ENCODE data around the gene ADAM19. TPM values are rescaled to one million over a fixed set of nuclear protein-coding genes. Genes with fewer than 3 reads are reported as not detected.

Gene ADAM19
- total and polyA plus RNA-seq, 2 experiments from 2014 or later, result 9.1 to 13.2 TPM

DNA sequence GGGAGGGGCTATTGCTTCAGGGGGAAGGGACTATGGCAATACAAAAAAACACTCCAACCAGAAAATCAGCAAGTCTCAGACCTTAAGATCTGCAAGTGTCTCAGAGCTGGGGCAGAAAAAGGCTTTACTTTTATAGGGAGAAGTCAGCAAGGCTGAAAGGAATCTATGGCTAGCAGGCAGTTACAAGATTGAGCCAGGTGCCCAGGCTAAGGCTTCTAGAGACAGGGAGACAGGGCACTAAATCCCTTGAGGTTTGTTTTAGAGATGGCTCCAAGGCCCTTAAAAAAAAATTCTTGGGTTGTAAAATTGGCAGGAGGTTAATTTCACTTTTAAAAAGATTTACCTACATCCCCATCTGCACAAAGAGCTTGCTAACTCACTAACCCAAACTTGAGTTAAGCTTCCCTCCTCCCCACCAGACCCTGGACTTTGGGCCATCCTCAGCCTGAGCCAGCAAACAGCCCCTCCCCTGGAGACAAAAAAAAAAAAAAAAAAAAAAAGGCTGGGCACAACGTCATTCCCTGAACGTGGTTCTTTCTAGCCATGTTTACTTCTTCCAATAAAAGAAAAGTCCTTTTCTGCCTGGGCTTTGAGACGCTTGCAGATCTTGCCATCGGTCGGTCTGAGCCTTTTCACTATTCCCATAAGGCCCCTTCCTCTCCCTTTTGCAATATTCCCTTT, 97.6 kb downstream of the ADAM19 start:
- Histone ChIP-seq H4K20me1 (replicated peaks; ENCODE audit: insufficient read depth) (no peaks in the 10 kb centered on the region), H3K27ac (ENCODE audit: low read depth) (no peak overlapping the region), H3K4me2 (no peak overlapping the region), H3K36me3 (ENCODE audit: insufficient read depth) (no peaks in the 10 kb centered on the region), H3K4me1 (ENCODE audit: insufficient read depth) (peaks cover 9% of the 10 kb centered on the region), H3K9me2 (ENCODE audit: insufficient read depth) (no peaks in the 10 kb centered on the region), H3K27me3 (ENCODE audit: insufficient read depth) (no peaks in the 10 kb centered on the region), H3K79me2 (replicated peaks; ENCODE audit: insufficient read depth) (no peaks in the 10 kb centered on the region), H3F3A (replicated peaks; ENCODE audit: low read depth) (no peaks in the 10 kb centered on the region), H3K4me3 (no peak overlapping the region), H2AFZ (no peak overlapping the region)
- Mint-ChIP-seq H3K4me3 (no peak overlapping the region), H3K27ac (no peak overlapping the region), H3K9me3 (no peaks in the 10 kb centered on the region), H3K36me3 (ENCODE audit: low read depth) (peaks cover 4% of the 10 kb centered on the region), H3K4me1 (peaks cover 20% of the 10 kb centered on the region), H3K27me3 (ENCODE audit: insufficient read depth, low read depth, poor library complexity) (no peaks in the 10 kb centered on the region)
- DNase-seq (ENCODE audit: low spot score) (no peak), ATAC-seq (no peak)
- TF ChIP-seq, protein P1, sequence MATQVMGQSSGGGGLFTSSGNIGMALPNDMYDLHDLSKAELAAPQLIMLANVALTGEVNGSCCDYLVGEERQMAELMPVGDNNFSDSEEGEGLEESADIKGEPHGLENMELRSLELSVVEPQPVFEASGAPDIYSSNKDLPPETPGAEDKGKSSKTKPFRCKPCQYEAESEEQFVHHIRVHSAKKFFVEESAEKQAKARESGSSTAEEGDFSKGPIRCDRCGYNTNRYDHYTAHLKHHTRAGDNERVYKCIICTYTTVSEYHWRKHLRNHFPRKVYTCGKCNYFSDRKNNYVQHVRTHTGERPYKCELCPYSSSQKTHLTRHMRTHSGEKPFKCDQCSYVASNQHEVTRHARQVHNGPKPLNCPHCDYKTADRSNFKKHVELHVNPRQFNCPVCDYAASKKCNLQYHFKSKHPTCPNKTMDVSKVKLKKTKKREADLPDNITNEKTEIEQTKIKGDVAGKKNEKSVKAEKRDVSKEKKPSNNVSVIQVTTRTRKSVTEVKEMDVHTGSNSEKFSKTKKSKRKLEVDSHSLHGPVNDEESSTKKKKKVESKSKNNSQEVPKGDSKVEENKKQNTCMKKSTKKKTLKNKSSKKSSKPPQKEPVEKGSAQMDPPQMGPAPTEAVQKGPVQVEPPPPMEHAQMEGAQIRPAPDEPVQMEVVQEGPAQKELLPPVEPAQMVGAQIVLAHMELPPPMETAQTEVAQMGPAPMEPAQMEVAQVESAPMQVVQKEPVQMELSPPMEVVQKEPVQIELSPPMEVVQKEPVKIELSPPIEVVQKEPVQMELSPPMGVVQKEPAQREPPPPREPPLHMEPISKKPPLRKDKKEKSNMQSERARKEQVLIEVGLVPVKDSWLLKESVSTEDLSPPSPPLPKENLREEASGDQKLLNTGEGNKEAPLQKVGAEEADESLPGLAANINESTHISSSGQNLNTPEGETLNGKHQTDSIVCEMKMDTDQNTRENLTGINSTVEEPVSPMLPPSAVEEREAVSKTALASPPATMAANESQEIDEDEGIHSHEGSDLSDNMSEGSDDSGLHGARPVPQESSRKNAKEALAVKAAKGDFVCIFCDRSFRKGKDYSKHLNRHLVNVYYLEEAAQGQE (IDR thresholded peaks at IDR 0.05; ENCODE audit: unreplicated experiment), result no peak
- TF ChIP-seq EZH2phosphoT487 (IDR thresholded peaks at IDR 0.05; ENCODE audit: unreplicated experiment), result no peak
- no peak for TF ChIP-seq STAT1 (IDR thresholded peaks at IDR 0.05; ENCODE audit: unreplicated experiment)
- TF ChIP-seq POLR2AphosphoS5 (IDR thresholded peaks at IDR 0.05; ENCODE audit: low read depth), result no peak
- TF ChIP-seq ZNF331 (CRISPR knock-in tag; IDR thresholded peaks at IDR 0.05; ENCODE audit: low read depth), result no peak
- TF ChIP-seq, protein P2, sequence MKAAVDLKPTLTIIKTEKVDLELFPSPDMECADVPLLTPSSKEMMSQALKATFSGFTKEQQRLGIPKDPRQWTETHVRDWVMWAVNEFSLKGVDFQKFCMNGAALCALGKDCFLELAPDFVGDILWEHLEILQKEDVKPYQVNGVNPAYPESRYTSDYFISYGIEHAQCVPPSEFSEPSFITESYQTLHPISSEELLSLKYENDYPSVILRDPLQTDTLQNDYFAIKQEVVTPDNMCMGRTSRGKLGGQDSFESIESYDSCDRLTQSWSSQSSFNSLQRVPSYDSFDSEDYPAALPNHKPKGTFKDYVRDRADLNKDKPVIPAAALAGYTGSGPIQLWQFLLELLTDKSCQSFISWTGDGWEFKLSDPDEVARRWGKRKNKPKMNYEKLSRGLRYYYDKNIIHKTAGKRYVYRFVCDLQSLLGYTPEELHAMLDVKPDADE (IDR thresholded peaks at IDR 0.05), result no peak
- TF ChIP-seq NANOG (IDR thresholded peaks at IDR 0.05; ENCODE audit: borderline replicate concordance), result no peak
- no peak for TF ChIP-seq CREB1 (CRISPR knock-in tag; IDR thresholded peaks at IDR 0.05; ENCODE audit: low read depth)
- TF ChIP-seq, protein P3, sequence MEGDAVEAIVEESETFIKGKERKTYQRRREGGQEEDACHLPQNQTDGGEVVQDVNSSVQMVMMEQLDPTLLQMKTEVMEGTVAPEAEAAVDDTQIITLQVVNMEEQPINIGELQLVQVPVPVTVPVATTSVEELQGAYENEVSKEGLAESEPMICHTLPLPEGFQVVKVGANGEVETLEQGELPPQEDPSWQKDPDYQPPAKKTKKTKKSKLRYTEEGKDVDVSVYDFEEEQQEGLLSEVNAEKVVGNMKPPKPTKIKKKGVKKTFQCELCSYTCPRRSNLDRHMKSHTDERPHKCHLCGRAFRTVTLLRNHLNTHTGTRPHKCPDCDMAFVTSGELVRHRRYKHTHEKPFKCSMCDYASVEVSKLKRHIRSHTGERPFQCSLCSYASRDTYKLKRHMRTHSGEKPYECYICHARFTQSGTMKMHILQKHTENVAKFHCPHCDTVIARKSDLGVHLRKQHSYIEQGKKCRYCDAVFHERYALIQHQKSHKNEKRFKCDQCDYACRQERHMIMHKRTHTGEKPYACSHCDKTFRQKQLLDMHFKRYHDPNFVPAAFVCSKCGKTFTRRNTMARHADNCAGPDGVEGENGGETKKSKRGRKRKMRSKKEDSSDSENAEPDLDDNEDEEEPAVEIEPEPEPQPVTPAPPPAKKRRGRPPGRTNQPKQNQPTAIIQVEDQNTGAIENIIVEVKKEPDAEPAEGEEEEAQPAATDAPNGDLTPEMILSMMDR (conservative IDR thresholded peaks at IDR 0.05; ENCODE audit: low read depth in 2 of 2), result no peak
- no peak for TF ChIP-seq ZNF114 (CRISPR knock-in tag; IDR thresholded peaks at IDR 0.05)
- TF ChIP-seq, protein P4, sequence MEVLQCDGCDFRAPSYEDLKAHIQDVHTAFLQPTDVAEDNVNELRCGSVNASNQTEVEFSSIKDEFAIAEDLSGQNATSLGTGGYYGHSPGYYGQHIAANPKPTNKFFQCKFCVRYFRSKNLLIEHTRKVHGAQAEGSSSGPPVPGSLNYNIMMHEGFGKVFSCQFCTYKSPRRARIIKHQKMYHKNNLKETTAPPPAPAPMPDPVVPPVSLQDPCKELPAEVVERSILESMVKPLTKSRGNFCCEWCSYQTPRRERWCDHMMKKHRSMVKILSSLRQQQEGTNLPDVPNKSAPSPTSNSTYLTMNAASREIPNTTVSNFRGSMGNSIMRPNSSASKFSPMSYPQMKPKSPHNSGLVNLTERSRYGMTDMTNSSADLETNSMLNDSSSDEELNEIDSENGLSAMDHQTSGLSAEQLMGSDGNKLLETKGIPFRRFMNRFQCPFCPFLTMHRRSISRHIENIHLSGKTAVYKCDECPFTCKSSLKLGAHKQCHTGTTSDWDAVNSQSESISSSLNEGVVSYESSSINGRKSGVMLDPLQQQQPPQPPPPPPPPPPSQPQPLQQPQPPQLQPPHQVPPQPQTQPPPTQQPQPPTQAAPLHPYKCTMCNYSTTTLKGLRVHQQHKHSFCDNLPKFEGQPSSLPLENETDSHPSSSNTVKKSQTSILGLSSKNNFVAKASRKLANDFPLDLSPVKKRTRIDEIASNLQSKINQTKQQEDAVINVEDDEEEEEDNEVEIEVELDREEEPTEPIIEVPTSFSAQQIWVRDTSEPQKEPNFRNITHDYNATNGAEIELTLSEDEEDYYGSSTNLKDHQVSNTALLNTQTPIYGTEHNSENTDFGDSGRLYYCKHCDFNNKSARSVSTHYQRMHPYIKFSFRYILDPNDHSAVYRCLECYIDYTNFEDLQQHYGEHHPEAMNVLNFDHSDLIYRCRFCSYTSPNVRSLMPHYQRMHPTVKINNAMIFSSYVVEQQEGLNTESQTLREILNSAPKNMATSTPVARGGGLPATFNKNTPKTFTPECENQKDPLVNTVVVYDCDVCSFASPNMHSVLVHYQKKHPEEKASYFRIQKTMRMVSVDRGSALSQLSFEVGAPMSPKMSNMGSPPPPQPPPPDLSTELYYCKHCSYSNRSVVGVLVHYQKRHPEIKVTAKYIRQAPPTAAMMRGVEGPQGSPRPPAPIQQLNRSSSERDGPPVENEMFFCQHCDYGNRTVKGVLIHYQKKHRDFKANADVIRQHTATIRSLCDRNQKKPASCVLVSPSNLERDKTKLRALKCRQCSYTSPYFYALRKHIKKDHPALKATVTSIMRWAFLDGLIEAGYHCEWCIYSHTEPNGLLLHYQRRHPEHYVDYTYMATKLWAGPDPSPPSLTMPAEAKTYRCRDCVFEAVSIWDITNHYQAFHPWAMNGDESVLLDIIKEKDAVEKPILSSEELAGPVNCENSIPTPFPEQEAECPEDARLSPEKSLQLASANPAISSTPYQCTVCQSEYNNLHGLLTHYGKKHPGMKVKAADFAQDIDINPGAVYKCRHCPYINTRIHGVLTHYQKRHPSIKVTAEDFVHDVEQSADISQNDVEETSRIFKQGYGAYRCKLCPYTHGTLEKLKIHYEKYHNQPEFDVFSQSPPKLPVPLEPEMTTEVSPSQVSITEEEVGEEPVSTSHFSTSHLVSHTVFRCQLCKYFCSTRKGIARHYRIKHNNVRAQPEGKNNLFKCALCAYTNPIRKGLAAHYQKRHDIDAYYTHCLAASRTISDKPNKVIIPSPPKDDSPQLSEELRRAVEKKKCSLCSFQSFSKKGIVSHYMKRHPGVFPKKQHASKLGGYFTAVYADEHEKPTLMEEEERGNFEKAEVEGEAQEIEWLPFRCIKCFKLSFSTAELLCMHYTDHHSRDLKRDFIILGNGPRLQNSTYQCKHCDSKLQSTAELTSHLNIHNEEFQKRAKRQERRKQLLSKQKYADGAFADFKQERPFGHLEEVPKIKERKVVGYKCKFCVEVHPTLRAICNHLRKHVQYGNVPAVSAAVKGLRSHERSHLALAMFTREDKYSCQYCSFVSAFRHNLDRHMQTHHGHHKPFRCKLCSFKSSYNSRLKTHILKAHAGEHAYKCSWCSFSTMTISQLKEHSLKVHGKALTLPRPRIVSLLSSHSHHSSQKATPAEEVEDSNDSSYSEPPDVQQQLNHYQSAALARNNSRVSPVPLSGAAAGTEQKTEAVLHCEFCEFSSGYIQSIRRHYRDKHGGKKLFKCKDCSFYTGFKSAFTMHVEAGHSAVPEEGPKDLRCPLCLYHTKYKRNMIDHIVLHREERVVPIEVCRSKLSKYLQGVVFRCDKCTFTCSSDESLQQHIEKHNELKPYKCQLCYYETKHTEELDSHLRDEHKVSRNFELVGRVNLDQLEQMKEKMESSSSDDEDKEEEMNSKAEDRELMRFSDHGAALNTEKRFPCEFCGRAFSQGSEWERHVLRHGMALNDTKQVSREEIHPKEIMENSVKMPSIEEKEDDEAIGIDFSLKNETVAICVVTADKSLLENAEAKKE (CRISPR knock-in tag; IDR thresholded peaks at IDR 0.05), result no peak
- TF ChIP-seq EZH2 (IDR thresholded peaks at IDR 0.05; ENCODE audit: low read depth, unreplicated experiment), result no peak
- no peak for TF ChIP-seq JUNB (IDR thresholded peaks at IDR 0.05; ENCODE audit: unreplicated experiment)

Measured in GM23338 (cell line).